Measurements from ENCODE around the gene MPV17. TPM values are rescaled to one million over a fixed set of nuclear protein-coding genes. Genes with fewer than 3 reads are reported as not detected.

The MPV17 gene
- total and polyA plus RNA-seq, 9 of the 15 experiments (the other 6 are each of a cell fraction or from before 2014, with no cell fraction given): 54.7 to 140 (median 70.2) TPM

GRCh38 chr2:27322766-27323595 lies at the start of gene MPV17 (continued):
- TF ChIP-seq, protein P1, sequence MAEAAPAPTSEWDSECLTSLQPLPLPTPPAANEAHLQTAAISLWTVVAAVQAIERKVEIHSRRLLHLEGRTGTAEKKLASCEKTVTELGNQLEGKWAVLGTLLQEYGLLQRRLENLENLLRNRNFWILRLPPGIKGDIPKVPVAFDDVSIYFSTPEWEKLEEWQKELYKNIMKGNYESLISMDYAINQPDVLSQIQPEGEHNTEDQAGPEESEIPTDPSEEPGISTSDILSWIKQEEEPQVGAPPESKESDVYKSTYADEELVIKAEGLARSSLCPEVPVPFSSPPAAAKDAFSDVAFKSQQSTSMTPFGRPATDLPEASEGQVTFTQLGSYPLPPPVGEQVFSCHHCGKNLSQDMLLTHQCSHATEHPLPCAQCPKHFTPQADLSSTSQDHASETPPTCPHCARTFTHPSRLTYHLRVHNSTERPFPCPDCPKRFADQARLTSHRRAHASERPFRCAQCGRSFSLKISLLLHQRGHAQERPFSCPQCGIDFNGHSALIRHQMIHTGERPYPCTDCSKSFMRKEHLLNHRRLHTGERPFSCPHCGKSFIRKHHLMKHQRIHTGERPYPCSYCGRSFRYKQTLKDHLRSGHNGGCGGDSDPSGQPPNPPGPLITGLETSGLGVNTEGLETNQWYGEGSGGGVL (CRISPR knock-in tag; IDR thresholded peaks at IDR 0.05): no peak
- TF ChIP-seq ATF4 (CRISPR knock-in tag; IDR thresholded peaks at IDR 0.05) (no peak), HNRNPUL1 (IDR thresholded peaks at IDR 0.05; ENCODE audit: low read length) (no peak), NELFE (IDR thresholded peaks at IDR 0.05; ENCODE audit: insufficient read depth, insufficient read length) (no peak), ZC3H4 (CRISPR knock-in tag; IDR thresholded peaks at IDR 0.05; ENCODE audit: borderline replicate concordance) (peak; percentile 80; the same call in 1 of the 2 replicates), ESRRB (CRISPR knock-in tag; IDR thresholded peaks at IDR 0.05; ENCODE audit: borderline replicate concordance) (no peak; the same call in 1 of the 2 replicates), CBX8 (IDR thresholded peaks at IDR 0.05; ENCODE audit: borderline replicate concordance, extremely low read depth, low read depth, low read length, poor library complexity, severe bottlenecking) (no peak), ZNF696 (CRISPR knock-in tag; conservative IDR thresholded peaks at IDR 0.05) (no peak), RFX1 (IDR thresholded peaks at IDR 0.05) (no peak), HNRNPK (IDR thresholded peaks at IDR 0.05; ENCODE audit: low read depth, low read length, poor library complexity, severe bottlenecking) (no peak), ETV6 (IDR thresholded peaks at IDR 0.05; ENCODE audit: borderline replicate concordance in 1 of 2, low read depth in 2 of 2, low read length in 1 of 2) (no peak), ETV6 (CRISPR knock-in tag; IDR thresholded peaks at IDR 0.05; ENCODE audit: borderline replicate concordance) (0 out of 2 replicates have a peak, but pooled peaks have one; percentile 14), MTA2 (IDR thresholded peaks at IDR 0.05; ENCODE audit: low read depth) (no peak), DACH1 (IDR thresholded peaks at IDR 0.05; ENCODE audit: partially characterized antibody) (peak; percentile 2), PBX2 (CRISPR knock-in tag; IDR thresholded peaks at IDR 0.05; ENCODE audit: low read depth) (peak; percentile 55), PBX2 (tag; conservative IDR thresholded peaks at IDR 0.05; ENCODE audit: low read depth) (peak; percentile 71), E2F1 (CRISPR knock-in tag; IDR thresholded peaks at IDR 0.05) (0 out of 2 replicates have a peak, but pooled peaks have one; percentile 51)
- TF ChIP-seq, protein P2, sequence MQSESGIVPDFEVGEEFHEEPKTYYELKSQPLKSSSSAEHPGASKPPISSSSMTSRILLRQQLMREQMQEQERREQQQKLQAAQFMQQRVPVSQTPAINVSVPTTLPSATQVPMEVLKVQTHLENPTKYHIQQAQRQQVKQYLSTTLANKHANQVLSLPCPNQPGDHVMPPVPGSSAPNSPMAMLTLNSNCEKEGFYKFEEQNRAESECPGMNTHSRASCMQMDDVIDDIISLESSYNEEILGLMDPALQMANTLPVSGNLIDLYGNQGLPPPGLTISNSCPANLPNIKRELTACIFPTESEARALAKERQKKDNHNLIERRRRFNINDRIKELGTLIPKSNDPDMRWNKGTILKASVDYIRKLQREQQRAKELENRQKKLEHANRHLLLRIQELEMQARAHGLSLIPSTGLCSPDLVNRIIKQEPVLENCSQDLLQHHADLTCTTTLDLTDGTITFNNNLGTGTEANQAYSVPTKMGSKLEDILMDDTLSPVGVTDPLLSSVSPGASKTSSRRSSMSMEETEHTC (IDR thresholded peaks at IDR 0.05): peak; percentile 70; the same call in 1 of the 2 replicates

All from K562 (cell line).